ENCODE measurements around the gene TMC4.

The TMC4 gene

DNA sequence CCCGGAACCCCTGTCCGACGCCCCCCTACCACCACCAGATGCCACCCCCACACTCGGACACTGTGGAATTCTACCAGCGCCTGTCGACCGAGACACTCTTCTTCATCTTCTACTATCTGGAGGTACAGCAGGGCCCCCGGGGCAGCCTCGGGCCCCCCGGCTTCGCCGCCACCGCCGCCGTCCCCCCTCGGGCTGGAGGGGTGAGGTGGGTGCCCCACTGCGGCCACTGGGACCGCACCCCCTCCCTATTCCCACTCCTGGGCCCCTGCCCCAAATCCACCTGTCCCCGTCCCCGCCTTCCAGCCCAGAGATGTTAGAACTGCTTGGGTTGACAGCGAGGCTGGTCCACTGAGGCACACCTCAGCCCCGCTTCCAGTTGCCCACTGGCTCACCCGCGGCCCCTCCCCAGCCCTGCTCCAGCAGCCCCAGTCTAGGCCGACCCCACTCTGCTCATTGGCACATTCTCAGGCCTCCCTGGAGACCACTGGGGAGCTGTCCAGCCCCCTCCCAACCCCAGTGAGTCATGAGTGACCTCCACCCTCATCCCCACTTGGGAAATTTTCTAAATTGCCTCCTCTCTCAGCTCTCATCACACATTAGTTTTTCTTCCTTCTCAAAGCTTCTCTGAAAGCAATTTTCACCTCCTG lies 20.0 kb downstream of the TMC4 start:
- DNase-seq: no peak

DNA sequence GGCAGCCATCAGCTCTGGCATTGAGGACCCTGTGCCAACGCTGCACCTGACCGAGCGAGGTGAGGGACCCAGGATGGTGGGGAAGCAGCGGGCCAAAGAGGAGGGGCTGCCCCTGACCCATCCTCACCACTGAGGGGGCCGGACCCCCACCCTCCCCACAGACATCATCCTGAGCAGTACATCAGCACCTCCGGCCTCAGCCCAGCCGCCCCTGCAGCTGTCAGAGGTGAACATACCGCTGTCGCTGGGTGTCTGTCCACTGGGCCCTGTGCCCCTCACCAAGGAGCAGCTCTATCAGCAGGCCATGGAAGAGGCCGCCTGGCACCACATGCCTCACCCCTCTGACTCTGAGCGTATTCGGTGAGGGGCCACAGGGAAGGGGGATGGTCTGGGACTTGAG lies 20.7 kb downstream of the TMC4 start:
- no peak for DNase-seq

DNA sequence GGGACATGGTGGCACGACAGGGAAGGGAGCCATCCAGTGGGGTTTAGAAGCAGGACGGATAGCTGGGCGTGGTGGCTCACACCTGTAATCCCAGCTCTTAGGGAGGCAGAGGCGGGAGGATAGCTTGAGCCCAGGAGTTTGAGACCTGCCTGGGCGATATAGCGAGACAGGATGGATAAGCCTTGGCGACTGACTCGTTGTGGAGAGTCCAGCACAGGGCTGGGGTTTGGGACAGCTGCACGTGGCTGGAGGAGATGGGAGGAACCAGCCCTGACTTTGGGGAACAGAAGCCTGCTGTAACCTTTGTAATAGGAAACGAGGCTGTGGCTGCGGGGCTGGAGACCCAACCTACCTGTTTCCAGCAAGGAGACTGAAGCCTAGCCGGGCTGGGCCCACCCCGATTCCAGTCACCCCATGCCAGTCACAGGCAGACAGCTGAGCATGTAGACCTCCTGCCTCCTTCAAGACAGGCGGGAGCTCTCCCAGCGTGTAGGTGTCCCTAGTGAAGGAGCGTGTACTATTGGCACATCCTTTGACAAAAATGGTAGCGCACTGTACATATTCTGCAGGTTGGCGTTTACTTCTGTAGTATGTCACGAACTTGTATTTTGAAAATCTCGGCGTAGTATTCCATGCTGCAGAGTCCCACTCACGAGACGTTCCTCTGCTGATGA lies 21.5 kb downstream of the TMC4 start:
- DNase-seq: no peak

DNA sequence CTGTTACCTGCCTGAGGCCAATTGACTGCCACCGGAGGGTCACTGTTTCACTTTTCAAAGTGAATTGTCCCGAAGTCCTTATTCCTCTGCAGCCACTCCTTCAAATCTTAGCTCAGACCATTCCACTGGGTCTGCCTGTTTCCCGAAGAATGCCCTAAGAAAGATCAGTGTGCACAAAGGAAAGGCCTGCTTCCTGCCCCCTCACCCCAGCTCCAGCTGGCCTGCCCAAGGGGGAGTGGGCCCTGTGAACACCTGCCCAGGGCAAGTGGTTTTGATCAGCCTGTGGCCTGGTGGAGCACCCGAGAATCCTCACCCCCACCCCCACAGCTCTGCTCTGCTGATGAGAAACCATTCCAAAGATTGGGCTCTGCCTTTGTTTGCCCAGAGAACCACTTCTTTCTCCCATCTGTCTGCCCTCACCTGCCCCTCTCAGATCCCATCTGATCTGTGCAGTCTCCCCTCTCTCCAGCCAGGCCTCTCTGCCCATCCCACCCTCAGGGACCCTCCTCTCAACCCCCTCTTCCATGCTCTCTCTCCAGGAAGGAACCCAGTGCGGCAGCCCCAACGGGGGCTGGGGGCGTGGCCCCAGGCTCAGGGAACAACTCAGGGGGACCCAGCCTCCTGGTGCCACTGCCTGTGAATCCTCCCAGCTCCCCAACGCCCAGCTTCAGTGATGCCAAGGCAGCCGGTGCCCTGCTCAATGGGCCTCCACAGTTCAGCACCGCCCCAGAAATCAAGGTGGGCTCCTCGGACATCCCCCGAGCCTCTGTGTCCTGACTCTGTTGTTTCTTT lies 23.7 kb downstream of the TMC4 start:
- DNase-seq: no peak

DNA sequence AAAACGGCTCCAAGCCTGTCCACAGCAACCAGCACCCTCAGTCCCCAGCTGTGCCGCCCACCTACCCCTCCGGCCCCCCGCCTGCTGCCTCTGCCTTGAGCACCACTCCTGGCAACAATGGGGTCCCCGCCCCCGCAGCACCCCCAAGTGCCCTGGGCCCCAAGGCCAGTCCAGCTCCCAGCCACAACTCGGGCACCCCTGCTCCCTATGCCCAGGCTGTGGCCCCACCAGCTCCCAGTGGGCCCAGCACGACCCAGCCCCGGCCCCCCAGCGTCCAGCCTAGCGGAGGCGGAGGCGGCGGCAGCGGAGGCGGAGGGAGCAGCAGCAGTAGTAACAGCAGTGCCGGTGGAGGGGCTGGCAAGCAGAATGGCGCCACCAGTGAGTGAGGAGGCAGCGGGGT lies 24.8 kb downstream of the TMC4 start:
- no peak for DNase-seq

- DNase-seq: no peak
Observed at GRCh38 chr19:54147676-54148075, 25.3 kb downstream of the TMC4 start.

GRCh38 chr19:54145541-54146158 lies 27.3 kb downstream of the TMC4 start:
- DNase-seq: no peak

DNA sequence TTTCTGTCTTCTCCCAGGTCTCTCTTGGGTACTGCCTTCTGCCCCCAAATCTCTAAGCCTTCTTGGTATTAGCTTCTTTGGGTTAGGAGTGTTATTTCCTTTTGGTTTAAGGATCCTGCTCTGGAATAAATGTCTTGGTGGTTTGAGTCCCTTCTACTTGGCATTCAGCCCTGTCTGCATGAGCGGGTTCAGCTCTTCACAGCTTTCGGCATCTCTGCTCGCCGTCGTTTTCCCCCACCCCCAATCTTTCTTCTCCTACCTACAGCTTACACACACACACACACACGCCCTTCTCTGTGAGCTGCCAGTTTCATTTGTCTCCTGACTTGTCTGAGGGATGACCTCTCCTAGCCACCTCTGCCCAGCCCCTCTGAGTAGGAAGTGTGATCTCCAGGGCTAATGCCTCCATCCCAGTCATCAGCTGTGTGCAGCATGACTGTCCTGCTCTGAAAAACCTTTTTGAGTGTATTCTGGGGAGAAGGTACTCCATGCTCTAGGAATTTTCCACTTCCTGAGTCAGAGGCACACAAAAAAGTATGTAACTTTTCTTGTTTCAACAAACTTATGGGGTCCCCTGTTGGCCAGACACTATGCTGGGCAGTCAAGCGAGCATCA lies 30.7 kb downstream of the TMC4 start:
- no peak for DNase-seq

GRCh38 chr19:54141356-54141755 lies 31.6 kb downstream of the TMC4 start:
- no peak for DNase-seq

- peak; percentile 47 for DNase-seq
Observed at GRCh38 chr19:54138489-54139256, 34.3 kb downstream of the TMC4 start.

GRCh38 chr19:54137699-54138488 lies 35.1 kb downstream of the TMC4 start, which contains the start of gene CNOT3:
TSS of gene CNOT3 (plus strand) at chr19:54137762. CDS start at chr19:54142979, 5,217 bp downstream.
- DNase-seq: peak; percentile 51

DNA sequence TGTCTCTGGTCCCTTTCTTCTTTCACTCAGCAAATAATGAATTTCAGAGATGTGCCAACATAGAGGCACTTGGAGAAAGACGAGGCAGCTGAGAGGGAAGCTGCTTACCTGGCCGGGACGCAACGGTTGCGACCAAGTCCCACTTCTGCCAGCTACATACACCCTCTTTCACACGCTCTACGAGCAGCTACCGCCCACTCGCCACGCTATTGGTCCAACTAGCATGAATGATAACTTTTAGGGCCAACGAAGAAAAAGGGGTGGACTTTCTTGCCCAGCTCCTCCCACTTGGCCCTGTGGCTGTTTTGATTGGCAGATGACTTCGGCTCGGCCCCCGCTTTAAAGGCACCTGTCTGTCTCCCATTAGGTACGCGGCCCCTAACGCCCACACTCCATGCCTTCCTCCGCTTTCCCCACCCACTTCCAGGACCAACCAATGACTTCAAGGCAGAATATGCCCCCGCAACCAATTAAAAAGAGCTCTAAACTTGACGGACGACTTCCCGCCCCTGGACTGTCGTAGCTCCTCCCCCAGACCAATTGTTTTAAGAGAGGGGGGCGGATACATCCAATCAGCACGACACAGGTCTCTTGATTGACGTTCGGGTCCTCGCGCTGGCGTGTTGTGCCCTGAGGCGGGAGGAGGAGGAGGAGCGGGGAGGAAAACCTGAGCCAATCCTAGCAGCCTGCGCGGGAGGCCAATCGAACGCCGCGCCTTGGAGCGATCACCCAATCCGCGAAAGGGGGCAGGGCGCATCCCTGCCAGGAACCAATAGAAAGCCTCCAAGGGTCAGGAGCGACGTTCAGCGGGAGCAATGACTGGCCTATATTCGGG lies 35.9 kb downstream of the TMC4 start:
- DNase-seq: peak; percentile 99

DNA sequence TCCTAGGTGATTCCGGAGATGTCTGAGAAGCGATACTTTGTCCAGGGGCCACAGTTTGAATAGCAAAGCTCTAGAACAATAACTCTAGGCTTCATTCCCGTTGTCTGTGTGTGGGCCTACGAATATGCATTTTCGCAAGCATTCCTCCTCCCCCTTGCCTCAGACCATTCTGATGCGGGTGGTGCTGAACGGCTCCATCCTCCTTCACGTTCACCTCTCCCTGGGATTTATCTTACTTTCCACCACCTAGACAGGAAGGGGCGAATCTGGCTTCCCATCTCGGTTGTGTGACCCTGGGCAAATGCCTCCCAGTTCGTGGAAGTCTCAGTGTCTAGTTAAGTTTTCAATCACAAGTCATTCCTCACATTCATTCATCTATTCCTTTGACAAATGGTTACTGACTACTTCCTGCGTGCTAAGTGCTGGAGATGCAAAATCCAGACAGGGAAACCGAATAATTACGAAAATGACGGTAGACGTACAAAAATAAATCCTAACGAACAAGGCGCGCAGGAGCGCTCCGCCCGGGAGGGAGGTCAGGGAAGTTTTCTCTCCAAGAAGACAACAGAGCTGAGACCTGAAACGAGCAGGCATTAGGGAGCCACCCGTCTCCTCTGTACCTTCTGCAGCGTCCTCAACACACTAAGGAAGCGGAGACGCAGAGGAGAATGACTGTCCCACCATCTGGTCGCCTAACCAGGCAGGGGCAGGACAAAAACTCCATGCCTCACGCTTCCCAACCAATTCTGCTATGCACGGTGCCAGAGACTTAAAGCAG lies 36.7 kb downstream of the TMC4 start:
- DNase-seq: no peak

- DNase-seq: no peak
Observed at GRCh38 chr19:54133957-54134590, 38.9 kb downstream of the TMC4 start.

DNA sequence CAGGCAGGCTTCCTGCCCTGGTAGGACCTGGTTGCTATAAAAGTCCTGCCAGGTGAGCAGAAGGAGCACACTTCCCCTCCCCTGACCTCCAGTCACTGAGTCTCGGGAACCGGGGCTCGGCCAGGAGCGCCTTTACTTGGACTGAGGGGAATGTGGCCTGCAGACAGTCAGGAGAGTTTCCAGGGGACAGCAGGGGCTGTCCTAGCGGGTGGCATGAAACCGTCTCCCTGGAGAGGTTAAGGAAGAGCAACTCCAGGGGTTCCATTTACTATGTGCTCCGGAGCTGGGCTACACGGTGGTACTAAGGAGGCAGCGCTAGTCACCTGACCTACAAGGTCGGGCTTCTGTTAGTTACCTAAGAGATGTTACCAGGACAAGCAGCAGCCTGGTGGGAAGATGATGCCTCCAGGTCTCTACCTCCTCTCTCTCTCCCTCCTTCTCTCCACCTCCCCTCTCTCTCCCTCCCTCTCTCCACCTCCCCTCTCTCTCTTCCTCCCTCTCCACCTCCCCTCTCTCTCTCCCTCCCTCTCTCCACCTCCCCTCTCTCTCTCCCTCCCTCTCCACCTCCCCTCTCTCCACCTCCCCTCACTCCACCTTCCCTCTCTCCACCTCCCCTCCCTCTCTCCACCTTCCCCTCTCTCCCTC lies 39.5 kb downstream of the TMC4 start:
- no peak for DNase-seq

DNA sequence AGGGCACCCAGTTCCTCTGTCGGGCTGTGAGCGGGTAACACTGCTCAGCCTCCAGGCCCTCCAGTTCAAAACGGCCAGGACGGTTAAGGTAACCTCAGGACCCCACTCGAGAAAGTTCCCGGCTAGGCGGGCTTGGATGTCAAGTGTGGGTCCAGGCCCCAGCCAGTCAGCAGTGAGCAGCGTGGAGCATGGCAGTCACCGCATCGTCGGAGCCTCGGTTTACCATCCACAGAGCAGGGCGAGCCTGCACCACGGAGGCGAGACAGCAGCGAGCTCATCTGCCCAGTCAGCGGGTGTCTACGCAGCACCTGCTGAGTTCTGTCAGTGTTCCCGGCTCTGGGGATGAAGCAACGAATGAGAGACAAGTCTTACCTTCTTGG lies 43.4 kb downstream of the TMC4 start:
- no peak for DNase-seq

GRCh38 chr19:54128796-54129616 lies 44.0 kb downstream of the TMC4 start:
- no peak for DNase-seq

DNA sequence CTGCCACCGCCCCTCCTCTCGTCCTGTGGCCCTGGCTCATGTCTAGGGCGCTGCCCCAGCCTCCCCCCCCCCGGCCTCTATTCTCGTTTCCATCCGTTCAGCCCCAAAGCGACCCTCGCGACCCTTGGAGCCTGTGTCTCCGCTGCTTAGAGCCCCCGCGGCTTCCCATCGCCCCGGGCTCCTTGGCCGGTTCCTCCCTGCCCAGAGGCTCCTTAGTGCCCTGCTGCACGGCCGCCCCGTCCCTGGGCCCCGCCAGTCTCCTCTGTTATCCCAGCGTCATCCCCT lies 44.6 kb downstream of the TMC4 start:
- no peak for DNase-seq

All from stimulated activated CD4-positive, alpha-beta T cell treated with anti-CD3 and anti-CD28 coated beads, Interleukin-15, amount 100 ng/mL, for 24 hours (primary cell).